IMR-90 (cell line): Measurements from ENCODE around the gene SMIM36. TPM values are rescaled to one million over a fixed set of nuclear protein-coding genes. Genes with fewer than 3 reads are reported as not detected.

Source experiments
- ATAC-seq: fragments of 200-7000 bp; cut with Tn5 transposase; 2 replicates; pipeline ENCODE4 v1.9.1; 2020; ENCODE audit warnings: low read depth, mild to moderate bottlenecking, moderate library complexity
- BruUV-seq: library from RNA; stranded (reverse); fragments of 400-500 nt; replicated peaks from 2 replicates; lab custom pipeline; 2021; lab: Mats Ljungman, UMichigan
- CTCF ChIA-PET: fragments of 300-600 bp; formaldehyde crosslinking; extraction: SDS; loops from one replicate; lab custom pipeline; 2021; ENCODE audit warnings: antibody characterized with exemption; lab: Yijun Ruan, JAX
- POLR2A ChIA-PET: fragments of 300-600 bp; sonication (Branson Sonifier 250); formaldehyde crosslinking; loops from one replicate; lab custom pipeline; 2022; ENCODE audit warnings: antibody characterized with exemption; ENCODE audit not compliant: unreplicated experiment; lab: Charles Lee
- DNase-seq: peaks from one replicate; pipeline ENCODE4 v3.0.0; 2013
- H2AFZ ChIP-seq: replicated peaks from 2 replicates; pipeline ENCODE3; 2013; ENCODE audit warnings: low read length, mild to moderate bottlenecking; ENCODE audit not compliant: poor library complexity
- H2AK5ac ChIP-seq: 2 replicates; pipeline ENCODE4 v1.6.1; 2013; ENCODE audit warnings: low read depth, low read length, inconsistent platforms
- H2AK9ac ChIP-seq: replicated peaks from 2 replicates; pipeline ENCODE3; 2013; ENCODE audit warnings: mild to moderate bottlenecking, low read depth, low read length, moderate library complexity; ENCODE audit not compliant: poor library complexity
- H2BK120ac ChIP-seq: 2 replicates; pipeline ENCODE4 v1.6.1; 2013; ENCODE audit warnings: low read depth, low read length, inconsistent platforms
- H2BK15ac ChIP-seq: 3 replicates; pipeline ENCODE4 v1.6.1; 2013; ENCODE audit warnings: low read depth, low read length, inconsistent platforms
- H2BK20ac ChIP-seq: 2 replicates; pipeline ENCODE4 v1.6.1; 2013; ENCODE audit warnings: low read depth, mild to moderate bottlenecking, inconsistent platforms, low read length, moderate library complexity
- H2BK5ac ChIP-seq: 2 replicates; pipeline ENCODE4 v1.6.1; 2013; ENCODE audit warnings: mild to moderate bottlenecking, low read depth, low read length, inconsistent platforms; ENCODE audit not compliant: poor library complexity, severe bottlenecking
- H3K14ac ChIP-seq: replicated peaks from 2 replicates; pipeline ENCODE4 v1.6.1; 2013; ENCODE audit warnings: low read depth, low read length, inconsistent platforms
- H3K18ac ChIP-seq: 2 replicates; pipeline ENCODE4 v1.6.1; 2013; ENCODE audit warnings: low read depth, low read length, control low read depth
- H3K23ac ChIP-seq: 2 replicates; pipeline ENCODE4 v1.6.1; 2013; ENCODE audit warnings: low read depth, low read length, inconsistent platforms
- H3K27ac ChIP-seq: 2 replicates; pipeline ENCODE4 v1.5.1; 2013; ENCODE audit warnings: mild to moderate bottlenecking, control low read depth, low read length; ENCODE audit not compliant: insufficient read depth
- H3K27me3 ChIP-seq: 2 replicates; pipeline ENCODE4 v1.6.1; 2013; ENCODE audit warnings: low read length; ENCODE audit not compliant: control insufficient read depth, insufficient read depth
- H3K36me3 ChIP-seq: 2 replicates; pipeline ENCODE4 v1.6.1; 2013; ENCODE audit warnings: low read length, mixed read lengths; ENCODE audit not compliant: control insufficient read depth, insufficient read depth
- H3K4ac ChIP-seq: 2 replicates; pipeline ENCODE4 v1.6.1; 2013; ENCODE audit warnings: low read depth, low read length, inconsistent platforms
- H3K4me1 ChIP-seq: 2 replicates; pipeline ENCODE4 v1.6.1; 2013; ENCODE audit warnings: low read length, mixed read lengths; ENCODE audit not compliant: control insufficient read depth, insufficient read depth
- H3K4me2 ChIP-seq: 2 replicates; pipeline ENCODE4 v1.6.1; 2013; ENCODE audit warnings: low read depth, mild to moderate bottlenecking, control low read depth, low read length, moderate library complexity
- H3K4me3 ChIP-seq: 2 replicates; pipeline ENCODE4 v1.5.1; 2013; ENCODE audit warnings: low read depth, mild to moderate bottlenecking, control low read depth, low read length, moderate library complexity; ENCODE audit not compliant: insufficient read depth
- H3K56ac ChIP-seq: 2 replicates; pipeline ENCODE4 v1.6.1; 2013; ENCODE audit warnings: low read length, inconsistent platforms; ENCODE audit not compliant: insufficient read depth; ENCODE audit errors: extremely low read depth
- H3K79me1 ChIP-seq, 2 experiments: 2 replicates each; pipeline ENCODE4 v1.6.1; 2013; ENCODE audit warnings: low read length in 2 of 2, inconsistent platforms in 1 of 2, low read depth in 1 of 2
- H3K9ac ChIP-seq: 2 replicates; pipeline ENCODE4 v1.6.1; 2013; ENCODE audit warnings: low read depth, low read length, control low read depth
- H3K9me1 ChIP-seq: 2 replicates; pipeline ENCODE4 v1.6.1; 2013; ENCODE audit warnings: low read length, inconsistent platforms; ENCODE audit not compliant: insufficient read depth
- H3K9me3 ChIP-seq: 2 replicates; pipeline ENCODE4 v1.6.1; 2013; ENCODE audit warnings: low read length; ENCODE audit not compliant: control insufficient read depth, insufficient read depth
- H4K20me1 ChIP-seq: 2 replicates; pipeline ENCODE4 v1.6.1; 2013; ENCODE audit warnings: low read length, inconsistent platforms; ENCODE audit not compliant: insufficient read depth
- H4K5ac ChIP-seq: 2 replicates; pipeline ENCODE4 v1.6.1; 2013; ENCODE audit warnings: mild to moderate bottlenecking, low read depth, low read length, control low read depth
- H4K8ac ChIP-seq, 2 experiments: 2 replicates each; pipeline ENCODE4 v1.6.1; 2013; ENCODE audit warnings: low read depth in 2 of 2, low read length in 2 of 2, control low read depth in 1 of 2, inconsistent platforms in 1 of 2
- H4K91ac ChIP-seq: 2 replicates; pipeline ENCODE4 v1.6.1; 2013; ENCODE audit warnings: low read depth, low read length, inconsistent platforms; ENCODE audit not compliant: insufficient read depth
- CEBPB ChIP-seq: IDR thresholded peaks from 2 replicates; pipeline ENCODE4 v1.6.1; 2012; ENCODE audit warnings: low read depth, low read length, improper control_type of control experiment
- CHD1 ChIP-seq: IDR thresholded peaks from 2 replicates; pipeline ENCODE4 v1.6.1; 2012; ENCODE audit warnings: low read depth, low read length, improper control_type of control experiment
- CTCF ChIP-seq: conservative IDR thresholded peaks from 2 replicates; pipeline ENCODE4 v1.5.1; 2012; ENCODE audit warnings: mild to moderate bottlenecking, low read depth, low read length, improper control_type of control experiment
- FOS ChIP-seq: fragments of 150-350 bp; IDR thresholded peaks from 2 replicates; pipeline ENCODE4 v1.6.1; 2016; ENCODE audit warnings: low read depth, low read length
- MAZ ChIP-seq: IDR thresholded peaks from 2 replicates; pipeline ENCODE4 v1.6.1; 2012; ENCODE audit warnings: low read depth, mild to moderate bottlenecking, low read length, improper control_type of control experiment, moderate library complexity, borderline replicate concordance
- POLR2A ChIP-seq: IDR thresholded peaks from 2 replicates; pipeline ENCODE4 v1.6.1; 2012; ENCODE audit warnings: mild to moderate bottlenecking, low read depth, low read length
- RCOR1 ChIP-seq: IDR thresholded peaks from 2 replicates; pipeline ENCODE4 v1.6.1; 2012; ENCODE audit warnings: mild to moderate bottlenecking, low read length, improper control_type of control experiment; ENCODE audit not compliant: insufficient replicate concordance
- USF2 ChIP-seq: fragments of 150-350 bp; IDR thresholded peaks from 2 replicates; pipeline ENCODE4 v1.6.1; 2017; ENCODE audit warnings: mild to moderate bottlenecking, antibody characterized with exemption, low read length, low read depth
- WGBS, 2 experiments: methylation state at CpG; one replicate each; pipeline versions ENCODE4 v1.1.5 to v1.1.7; 2013; ENCODE audit warnings: missing lambda C conversion rate in 2 of 2; ENCODE audit not compliant: insufficient read length in 1 of 2; ENCODE audit errors: extremely low coverage in 2 of 2; 5-methylcytosine and 5-hydroxymethylcytosine counted together
- dilution Hi-C: fragments of 300-500 bp; cut with HindIII; formaldehyde crosslinking; loops from one replicate; pipeline ENCODE4 v1.14.3; 2018; ENCODE audit warnings: low sequenced_read_pairs; ENCODE audit not compliant: unreplicated experiment
- in situ Hi-C: fragments of 300-500 bp; cut with MboI; formaldehyde crosslinking; loops from 3 replicates; pipeline ENCODE4 v1.14.3; 2019; ENCODE audit warnings: low sequenced_read_pairs, inconsistent platforms, mixed read lengths
- intact Hi-C: fragments of 100-400 bp; cut with micrococcal nuclease; formaldehyde crosslinking; loops from 2 replicates; pipeline ENCODE4 v1.10.0; 2022
- polyA plus RNA-seq, 3 experiments: library from polyadenylated mRNA; depleted of rRNA; stranded (reverse); fragments of >200 nt; gene quantifications; 2 replicates each; pipeline ENCODE4 v1.2.3, GENCODE V29; 2012; ENCODE audit warnings: low replicate concordance in 1 of 3
- total RNA-seq: library from RNA; depleted of rRNA; stranded (reverse); fragments of >200 nt; gene quantifications from 2 replicates; pipeline ENCODE4 v1.2.3, GENCODE V29; 2012

The SMIM36 gene
- total and polyA plus RNA-seq, 2 of the 4 experiments (the other 2 are of a cell fraction) = not detected

GRCh38 chr17:55451203-55451641, 60.0 kb downstream of the SMIM36 start:
- H2BK120ac ChIP-seq = peak overlapping the region; percentile 79
- dilution Hi-C loops (no loop called here), intact Hi-C loops (loop anchor here (2.0 kb wide), 1 partner anchor 14 kb away; no protein-coding TSS in a partner anchor), in situ Hi-C loops (no loop called here)
- 0 out of 2 replicates have a peak overlapping the region, but pooled peaks have one; percentile 29 for H3K23ac ChIP-seq
- peak overlapping the region; percentile 77; the same call in 1 of the 2 replicates for H2BK20ac ChIP-seq
- peak overlapping the region; percentile 84 for H3K4ac ChIP-seq
- CTCF ChIA-PET = no interaction called here
- no peak overlapping the region for H3K9ac ChIP-seq
- H4K5ac ChIP-seq = peak overlapping the region; percentile 10; the same call in 1 of the 2 replicates
- peak overlapping the region; percentile 34; the same call in 1 of the 2 replicates for H3K27ac ChIP-seq
- H2BK15ac ChIP-seq = no peak overlapping the region; the same call in 2 of the 3 replicates
- no peaks in the 10 kb centered on the region for H3K9me3 ChIP-seq
- H3K56ac ChIP-seq = no peak overlapping the region
- H3K18ac ChIP-seq = peak overlapping the region; percentile 50; the same call in 1 of the 2 replicates
- 0 out of 2 replicates have a peak overlapping the region, but pooled peaks have one; percentile 17 for H3K14ac ChIP-seq
- no peaks in the 10 kb centered on the region for H3K79me1 ChIP-seq
- POLR2A ChIA-PET = no interaction called here
- H3K9me1 ChIP-seq = peaks cover 19% of the 10 kb centered on the region
- H3K4me3 ChIP-seq = no peak overlapping the region
- no peaks in the 10 kb centered on the region for H4K20me1 ChIP-seq
- H3K36me3 ChIP-seq = no peaks in the 10 kb centered on the region
- no TSS peak for BruUV-seq
- peaks cover 26% of the 10 kb centered on the region for H3K4me1 ChIP-seq
- peak; percentile 69 for DNase-seq
- no peak overlapping the region for H2AK9ac ChIP-seq
- no peak overlapping the region for H4K91ac ChIP-seq
- H2AK5ac ChIP-seq = peak overlapping the region; percentile 25; the same call in 1 of the 2 replicates
- TF ChIP-seq FOS = no peak
- TF ChIP-seq CEBPB = no peak
- no peak for TF ChIP-seq MAZ
- TF ChIP-seq RCOR1 = no peak
- TF ChIP-seq CHD1 = no peak
- no peak for TF ChIP-seq CTCF
- TF ChIP-seq USF2 = no peak
- TF ChIP-seq POLR2A = no peak
- H2AFZ ChIP-seq = no peak overlapping the region
- ATAC-seq = no peak
- peak overlapping the region in 1 of 2 experiments; percentile 71; a peak in 2 of 4 replicates for H4K8ac ChIP-seq
- H2BK5ac ChIP-seq = peak overlapping the region; percentile 90
- no CpG with 5 or more reads among the region's 1 CpG for WGBS, 2 experiments
- H3K4me2 ChIP-seq = no peak overlapping the region
- no peaks in the 10 kb centered on the region for H3K27me3 ChIP-seq
